DND-41 (cell line): ENCODE measurements around the gene PLIN3.

Experiments used
- ATAC-seq: fragments of 200-7000 bp; cut with Tn5 transposase; 3 replicates; pipeline ENCODE4 v1.9.1; 2021; ENCODE audit warnings: low read depth; ENCODE audit not compliant: insufficient read depth
- DNase-seq: peaks from one replicate; pipeline ENCODE4 v3.0.0-alpha.2; 2020
- H2AFZ ChIP-seq: 2 replicates; pipeline ENCODE4 v1.6.0; 2012; ENCODE audit warnings: low read depth, low read length
- H3K27ac ChIP-seq: 2 replicates; pipeline ENCODE4 v1.5.1; 2012; ENCODE audit warnings: low read length, inconsistent platforms
- H3K27me3 ChIP-seq: fragments of 200-600 bp; sonication (generic); 2 replicates; pipeline ENCODE4 v1.6.0; 2012; ENCODE audit warnings: low read length, mild to moderate bottlenecking, inconsistent platforms; ENCODE audit not compliant: insufficient read depth, poor library complexity
- H3K36me3 ChIP-seq: 2 replicates; pipeline ENCODE4 v1.5.1; 2012; ENCODE audit warnings: low read length, inconsistent platforms; ENCODE audit not compliant: insufficient read depth
- H3K4me1 ChIP-seq: 2 replicates; pipeline ENCODE4 v1.5.1; 2012; ENCODE audit warnings: mild to moderate bottlenecking, low read length; ENCODE audit not compliant: insufficient read depth
- H3K4me2 ChIP-seq: 2 replicates; pipeline ENCODE4 v1.6.0; 2012; ENCODE audit warnings: mild to moderate bottlenecking, moderate library complexity, low read length, inconsistent platforms; ENCODE audit not compliant: insufficient read depth
- H3K4me3 ChIP-seq, 2 experiments: fragments of 200-600 bp in 1 of 2; shearing (Covaris generic) in 1 of 2; 2 replicates each; pipeline ENCODE4 v1.5.1; 2012 to 2016; ENCODE audit warnings: inconsistent platforms in 2 of 2, low read length in 2 of 2, mild to moderate bottlenecking in 2 of 2, low read depth in 1 of 2, moderate library complexity in 1 of 2
- H3K79me2 ChIP-seq: 2 replicates; pipeline ENCODE4 v1.6.0; 2012; ENCODE audit warnings: low read length, inconsistent platforms; ENCODE audit not compliant: insufficient read depth
- H3K9ac ChIP-seq: 2 replicates; pipeline ENCODE4 v1.6.0; 2012; ENCODE audit warnings: low read depth, mild to moderate bottlenecking, inconsistent platforms, low read length, moderate library complexity
- H3K9me3 ChIP-seq: 2 replicates; pipeline ENCODE4 v1.5.1; 2012; ENCODE audit warnings: low read length, moderate library complexity, mild to moderate bottlenecking, inconsistent platforms; ENCODE audit not compliant: insufficient read depth, severe bottlenecking
- H4K20me1 ChIP-seq: 2 replicates; pipeline ENCODE4 v1.6.0; 2012; ENCODE audit warnings: low read length; ENCODE audit not compliant: insufficient read depth
- EZH2 ChIP-seq: IDR thresholded peaks from 3 replicates; pipeline ENCODE4 v1.6.1; 2012; ENCODE audit warnings: borderline replicate concordance, low read depth, mild to moderate bottlenecking, moderate library complexity, low read length, inconsistent platforms; ENCODE audit not compliant: severe bottlenecking
- TF ChIP-seq, protein P1 (sequence below): IDR thresholded peaks from 2 replicates; pipeline ENCODE4 v1.5.1; 2012; ENCODE audit warnings: borderline replicate concordance, low read length, moderate library complexity, mild to moderate bottlenecking; ENCODE audit not compliant: poor library complexity, severe bottlenecking; ENCODE audit errors: extremely low read depth

PLIN3 gene

DNA sequence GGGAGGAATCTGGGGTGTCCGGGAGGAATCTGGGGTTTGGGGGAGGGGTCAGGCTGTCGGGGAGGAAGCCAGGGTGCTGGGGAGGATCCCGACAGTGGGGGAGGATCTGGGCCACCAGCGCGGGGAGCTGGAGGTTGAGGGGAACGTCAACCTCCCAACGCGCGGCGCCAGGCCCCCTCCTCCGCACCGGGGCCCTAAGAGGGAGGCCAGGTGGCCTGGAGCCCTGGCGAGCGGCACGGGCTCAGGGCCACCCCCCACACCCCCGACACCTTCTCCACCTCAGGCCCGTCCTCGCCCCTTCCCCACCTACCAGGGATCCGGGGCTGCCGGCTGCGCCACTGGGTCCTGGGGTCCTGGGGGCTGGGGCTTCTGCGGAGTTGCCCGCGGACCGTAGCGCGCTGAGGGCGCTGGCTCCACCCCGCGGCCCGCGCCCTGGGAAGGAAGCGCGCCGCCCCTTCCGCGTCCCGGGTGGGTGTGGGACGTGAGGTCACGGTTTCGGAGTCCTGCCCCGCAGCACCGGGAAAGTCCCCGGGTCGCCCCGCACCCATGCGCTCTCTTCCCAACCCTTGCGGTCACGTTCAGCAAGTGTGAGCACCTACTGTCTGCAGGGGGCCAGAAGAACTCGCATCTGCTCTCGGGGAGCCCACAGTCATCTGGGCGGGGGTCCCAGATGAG lies 36.0 kb downstream of the PLIN3 start, which contains the start of gene TICAM1:
TICAM1 (minus strand) TSS at position 409 of the 675 bp plus-strand sequence. CDS start 13,335 bp downstream, outside the sequence.
- peak; percentile 89 for ATAC-seq
- no peaks in the 10 kb centered on the region for H4K20me1 ChIP-seq
- H3K9ac ChIP-seq: peak within 1 kb of the TSS; percentile 87
- TF ChIP-seq, protein P1, sequence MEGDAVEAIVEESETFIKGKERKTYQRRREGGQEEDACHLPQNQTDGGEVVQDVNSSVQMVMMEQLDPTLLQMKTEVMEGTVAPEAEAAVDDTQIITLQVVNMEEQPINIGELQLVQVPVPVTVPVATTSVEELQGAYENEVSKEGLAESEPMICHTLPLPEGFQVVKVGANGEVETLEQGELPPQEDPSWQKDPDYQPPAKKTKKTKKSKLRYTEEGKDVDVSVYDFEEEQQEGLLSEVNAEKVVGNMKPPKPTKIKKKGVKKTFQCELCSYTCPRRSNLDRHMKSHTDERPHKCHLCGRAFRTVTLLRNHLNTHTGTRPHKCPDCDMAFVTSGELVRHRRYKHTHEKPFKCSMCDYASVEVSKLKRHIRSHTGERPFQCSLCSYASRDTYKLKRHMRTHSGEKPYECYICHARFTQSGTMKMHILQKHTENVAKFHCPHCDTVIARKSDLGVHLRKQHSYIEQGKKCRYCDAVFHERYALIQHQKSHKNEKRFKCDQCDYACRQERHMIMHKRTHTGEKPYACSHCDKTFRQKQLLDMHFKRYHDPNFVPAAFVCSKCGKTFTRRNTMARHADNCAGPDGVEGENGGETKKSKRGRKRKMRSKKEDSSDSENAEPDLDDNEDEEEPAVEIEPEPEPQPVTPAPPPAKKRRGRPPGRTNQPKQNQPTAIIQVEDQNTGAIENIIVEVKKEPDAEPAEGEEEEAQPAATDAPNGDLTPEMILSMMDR: peak; percentile 24
- no peak for TF ChIP-seq EZH2
- H3K4me3 ChIP-seq: peak within 1 kb of the TSS; percentile 87 to 99
- H3K27ac ChIP-seq: peak within 1 kb of the TSS; percentile 72
- H3K4me1 ChIP-seq: peaks cover 25% of the 10 kb centered on the region
- no peaks in the 10 kb centered on the region; the same call in 1 of the 2 replicates for H3K36me3 ChIP-seq
- H3K79me2 ChIP-seq: peaks cover 32% of the 10 kb centered on the region
- peak within 1 kb of the TSS; percentile 97 for H2AFZ ChIP-seq
- no peaks in the 10 kb centered on the region for H3K9me3 ChIP-seq
- peak within 1 kb of the TSS; percentile 69 for H3K4me2 ChIP-seq
- peak; percentile 66 for DNase-seq
- H3K27me3 ChIP-seq: no peaks in the 10 kb centered on the region

DNA sequence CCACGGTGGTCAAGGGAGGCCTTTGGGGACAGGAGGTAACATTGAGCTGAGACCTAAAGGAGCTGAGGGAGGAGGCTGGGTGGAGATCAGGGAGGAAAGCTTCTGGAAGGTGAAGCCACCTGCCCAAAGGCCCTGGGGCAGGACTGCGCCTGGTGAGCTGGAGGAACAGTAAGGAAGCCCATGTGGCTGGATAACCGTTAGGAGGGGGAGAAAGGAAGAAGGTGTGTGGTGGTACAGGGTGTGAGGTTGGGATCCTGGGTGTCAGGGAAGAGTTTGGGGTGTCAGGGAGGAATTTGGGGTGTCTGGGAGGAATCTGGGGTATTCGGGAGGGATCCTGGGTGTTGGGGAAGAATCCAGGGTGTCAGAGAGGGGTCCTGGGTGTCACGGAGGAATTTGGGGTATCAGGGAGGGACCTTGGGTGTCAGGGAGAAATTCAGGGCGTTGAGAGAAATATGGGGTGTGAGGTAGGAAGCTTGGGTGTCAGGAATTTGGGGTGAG lies 36.6 kb downstream of the PLIN3 start:
- Histone ChIP-seq H4K20me1 (no peaks in the 10 kb centered on the region), H2AFZ (peak overlapping the region; percentile 97), H3K4me2 (peak overlapping the region; percentile 69), H3K4me3 (peak overlapping the region; percentile 87 to 99; a peak in 3 of 4 replicates), H3K9me3 (no peaks in the 10 kb centered on the region), H3K27me3 (no peaks in the 10 kb centered on the region), H3K9ac (peak overlapping the region; percentile 87), H3K36me3 (no peaks in the 10 kb centered on the region; the same call in 1 of the 2 replicates), H3K27ac (peak overlapping the region; percentile 72), H3K4me1 (peaks cover 25% of the 10 kb centered on the region), H3K79me2 (peaks cover 33% of the 10 kb centered on the region)
- ATAC-seq (no peak), DNase-seq (no peak)
- no peak for TF ChIP-seq EZH2
- TF ChIP-seq, protein P1: no peak

DNA sequence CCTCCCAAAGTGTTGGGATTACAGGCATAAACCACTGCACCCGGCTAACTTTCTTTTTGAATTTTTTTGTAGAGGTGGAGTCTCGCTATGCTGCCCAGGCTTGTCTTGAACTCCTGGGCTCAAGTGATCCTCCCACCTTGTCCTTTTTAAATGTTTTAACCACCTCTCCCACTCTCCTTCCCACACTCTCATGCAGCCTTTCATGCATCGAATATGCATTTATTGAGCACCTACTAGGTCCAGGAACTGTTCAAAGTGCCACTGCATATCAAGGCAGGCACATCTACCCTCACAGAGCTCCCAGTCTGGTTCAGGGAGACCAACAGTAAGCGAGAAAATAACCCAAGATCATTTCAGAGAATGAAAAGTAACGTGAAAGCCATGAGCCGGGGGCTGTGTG lies 37.1 kb downstream of the PLIN3 start:
- DNase-seq: no peak
- no peaks in the 10 kb centered on the region for H3K27me3 ChIP-seq
- H3K9me3 ChIP-seq: no peaks in the 10 kb centered on the region
- H2AFZ ChIP-seq: no peak overlapping the region
- no peak for ATAC-seq
- peak overlapping the region; percentile 72 for H3K27ac ChIP-seq
- no peaks in the 10 kb centered on the region; the same call in 1 of the 2 replicates for H3K36me3 ChIP-seq
- H3K4me2 ChIP-seq: peak overlapping the region; percentile 69
- TF ChIP-seq, protein P1: no peak
- TF ChIP-seq EZH2: no peak
- H3K4me3 ChIP-seq: peak overlapping the region; percentile 87 to 99; a peak in 3 of 4 replicates
- peaks cover 25% of the 10 kb centered on the region for H3K4me1 ChIP-seq
- peaks cover 33% of the 10 kb centered on the region for H3K79me2 ChIP-seq
- peak overlapping the region; percentile 87 for H3K9ac ChIP-seq
- H4K20me1 ChIP-seq: no peaks in the 10 kb centered on the region
